Transverse colon (tissue), 4 donors: ENCODE data around the gene TPP2. TPM values are rescaled to one million over a fixed set of nuclear protein-coding genes. Genes with fewer than 3 reads are reported as not detected.

ENCODE experiments used
- DNase-seq: peaks from one replicate; pipeline ENCODE4 v3.0.0-alpha.2; 2019
- H3K27ac ChIP-seq, 4 donors: fragments of 200-600 bp; sonication (generic); 2 replicates each; pipeline ENCODE4 v1.5.1; 2016 to 2018; ENCODE audit warnings: inconsistent platforms in 4 of 4
- H3K27me3 ChIP-seq: fragments of 200-600 bp; sonication (generic); 2 replicates; pipeline ENCODE4 v1.5.1; 2017; ENCODE audit warnings: inconsistent platforms
- H3K36me3 ChIP-seq, 4 donors: fragments of 200-600 bp; sonication (generic); 2 replicates each; pipeline ENCODE4 v1.5.1; 2017 to 2019; ENCODE audit warnings: inconsistent platforms in 4 of 4
- H3K4me1 ChIP-seq, 4 donors: fragments of 200-600 bp; sonication (generic); 2 replicates each; pipeline ENCODE4 v1.5.1; 2017 to 2020; ENCODE audit warnings: inconsistent platforms in 4 of 4
- H3K4me3 ChIP-seq, 4 donors: fragments of 200-600 bp; sonication (generic); 1 replicate in 1 of 4; 2 replicates in 3 of 4; pipeline versions ENCODE4 v1.5.1 to v1.6.1; 2017 to 2019; ENCODE audit warnings: inconsistent platforms in 4 of 4
- H3K9me3 ChIP-seq, 2 donors: fragments of 200-600 bp; sonication (generic); 2 replicates each; pipeline ENCODE4 v1.5.1; 2017 to 2019; ENCODE audit warnings: inconsistent platforms in 2 of 2
- EP300 ChIP-seq: sonication (generic); formaldehyde crosslinking; IDR thresholded peaks from one replicate; pipeline ENCODE4 v1.6.1; 2017; ENCODE audit warnings: antibody characterized with exemption, low read depth
- POLR2A ChIP-seq: fragments of 450-650 bp; IDR thresholded peaks from one replicate; pipeline ENCODE4 v1.6.1; 2016; ENCODE audit warnings: antibody characterized with exemption, mild to moderate bottlenecking, moderate library complexity
- POLR2AphosphoS5 ChIP-seq, 3 donors: sonication (generic); formaldehyde crosslinking; IDR thresholded peaks; one replicate each; pipeline ENCODE4 v1.6.1; 2016; ENCODE audit warnings: antibody characterized with exemption in 3 of 3
- WGBS, 2 donors: methylation state at CpG; one replicate each; pipeline ENCODE4 v1.1.5; 2018; ENCODE audit warnings: low coverage in 1 of 2; 5-methylcytosine and 5-hydroxymethylcytosine counted together
- in situ Hi-C, 4 donors: fragments of 200-750 bp; cut with MboI; loops; one replicate each; pipeline versions ENCODE4 v1.15.0 to v1.15.1; 2017; ENCODE audit warnings: low sequenced_read_pairs in 3 of 4, low pct_ligation_motif_present in 1 of 4, low pct_unique_long_range_greater_than_20kb in 1 of 4
- intact Hi-C: fragments of 100-400 bp; cut with DNase I; formaldehyde crosslinking; loops from one replicate; pipeline ENCODE4 v1.15.1; 2023; ENCODE audit warnings: low total_unique reads
- total RNA-seq, 4 donors: library from RNA; depleted of rRNA; stranded (reverse); fragments of >200 nt; gene quantifications; one replicate each; pipeline ENCODE4 v1.1.0, GENCODE V29; 2016
- TF ChIP-seq, protein P1 (sequence below), 5 experiments: fragments of 200-600 bp in 3 of 5; fragments of 450-650 bp in 2 of 5; sonication (generic) in 3 of 5; IDR thresholded peaks; 1 replicate in 2 of 5; 2 replicates in 3 of 5; pipeline ENCODE4 v1.5.1; 2016 to 2017; ENCODE audit warnings: antibody characterized with exemption in 5 of 5, inconsistent platforms in 3 of 5, mild to moderate bottlenecking in 2 of 5, moderate library complexity in 1 of 5

The TPP2 gene
- total RNA-seq, 4 donors from 2014 or later: 19.1 to 47.8 (median 30.3) TPM

DNA sequence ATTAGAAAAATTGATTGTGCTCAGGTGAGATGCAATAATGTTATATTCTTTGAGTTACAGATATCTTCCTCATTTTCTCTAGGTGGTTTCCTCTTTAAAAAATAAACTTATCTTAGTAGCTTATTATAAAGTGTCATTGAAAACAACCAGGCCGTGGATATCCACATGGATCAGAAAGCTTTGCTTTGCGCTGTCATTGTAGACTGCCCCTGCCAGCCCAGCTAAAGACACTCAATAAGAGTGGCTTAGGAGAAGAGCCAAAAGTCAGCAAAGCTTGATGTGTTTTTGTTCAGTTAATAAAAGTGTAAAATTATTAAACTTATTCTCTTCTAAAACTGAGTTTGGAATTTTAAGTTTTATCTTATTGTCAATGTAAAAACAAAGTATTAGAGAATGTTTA lies 34.4 kb downstream of the TPP2 start:
- TF ChIP-seq, protein P1, sequence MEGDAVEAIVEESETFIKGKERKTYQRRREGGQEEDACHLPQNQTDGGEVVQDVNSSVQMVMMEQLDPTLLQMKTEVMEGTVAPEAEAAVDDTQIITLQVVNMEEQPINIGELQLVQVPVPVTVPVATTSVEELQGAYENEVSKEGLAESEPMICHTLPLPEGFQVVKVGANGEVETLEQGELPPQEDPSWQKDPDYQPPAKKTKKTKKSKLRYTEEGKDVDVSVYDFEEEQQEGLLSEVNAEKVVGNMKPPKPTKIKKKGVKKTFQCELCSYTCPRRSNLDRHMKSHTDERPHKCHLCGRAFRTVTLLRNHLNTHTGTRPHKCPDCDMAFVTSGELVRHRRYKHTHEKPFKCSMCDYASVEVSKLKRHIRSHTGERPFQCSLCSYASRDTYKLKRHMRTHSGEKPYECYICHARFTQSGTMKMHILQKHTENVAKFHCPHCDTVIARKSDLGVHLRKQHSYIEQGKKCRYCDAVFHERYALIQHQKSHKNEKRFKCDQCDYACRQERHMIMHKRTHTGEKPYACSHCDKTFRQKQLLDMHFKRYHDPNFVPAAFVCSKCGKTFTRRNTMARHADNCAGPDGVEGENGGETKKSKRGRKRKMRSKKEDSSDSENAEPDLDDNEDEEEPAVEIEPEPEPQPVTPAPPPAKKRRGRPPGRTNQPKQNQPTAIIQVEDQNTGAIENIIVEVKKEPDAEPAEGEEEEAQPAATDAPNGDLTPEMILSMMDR (IDR thresholded peaks at IDR 0.05): no peak
- TF ChIP-seq POLR2A: no peak
- TF ChIP-seq POLR2AphosphoS5 (IDR thresholded peaks at IDR 0.05): no peak
- no peak for TF ChIP-seq EP300
- in situ Hi-C loops: no loop called here
- 93 to 100% methylated on average over 2 of the region's 2 CpGs for WGBS, 2 donors
- H3K4me1 ChIP-seq: no peaks in the 10 kb centered on the region
- peaks cover 0 to 59% (median 29%) of the 10 kb centered on the region in 4 donors for H3K36me3 ChIP-seq
- DNase-seq: no peak
- intact Hi-C loops: no loop called here
- no peak overlapping the region for H3K4me3 ChIP-seq
- H3K27me3 ChIP-seq: no peaks in the 10 kb centered on the region
- H3K27ac ChIP-seq: no peak overlapping the region
- no peaks in the 10 kb centered on the region for H3K9me3 ChIP-seq

DNA sequence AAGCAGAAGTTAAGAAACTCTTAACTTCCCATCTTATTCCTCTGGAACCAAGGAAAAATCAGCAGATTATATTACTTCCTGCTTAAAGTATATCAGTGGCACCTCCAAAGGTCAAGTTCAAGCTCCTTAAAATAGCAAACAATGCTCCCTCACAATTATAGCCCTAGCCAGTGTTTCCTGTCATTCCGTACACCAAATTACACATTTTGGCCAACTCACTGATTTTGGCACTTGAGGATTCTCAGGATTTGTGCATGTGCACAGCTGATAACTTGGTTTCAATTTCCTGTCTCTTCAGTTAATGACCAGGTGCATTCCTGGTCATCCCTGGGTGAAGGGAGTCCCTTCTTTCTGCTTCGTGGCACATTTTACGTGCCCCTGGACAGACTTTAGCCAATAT lies 42.0 kb downstream of the TPP2 start:
- peaks cover 0 to 50% (median 24%) of the 10 kb centered on the region in 4 donors for H3K36me3 ChIP-seq
- H3K4me3 ChIP-seq: no peak overlapping the region
- no peaks in the 10 kb centered on the region for H3K4me1 ChIP-seq
- in situ Hi-C loops (no loop called here), intact Hi-C loops (no loop called here)
- H3K27ac ChIP-seq: no peak overlapping the region
- no peak for DNase-seq
- H3K9me3 ChIP-seq: no peaks in the 10 kb centered on the region
- TF ChIP-seq POLR2A: no peak
- TF ChIP-seq EP300: no peak
- no peak for TF ChIP-seq POLR2AphosphoS5 (IDR thresholded peaks at IDR 0.05)
- TF ChIP-seq, protein P1 (IDR thresholded peaks at IDR 0.05): no peak
- 95 to 100% methylated on average over 2 to 3 of the region's 3 CpGs for WGBS, 2 donors
- no peaks in the 10 kb centered on the region for H3K27me3 ChIP-seq

GRCh38 chr13:102642029-102642428 lies 45.2 kb downstream of the TPP2 start:
- in situ Hi-C loops (no loop called here), intact Hi-C loops (no loop called here)
- no peak for DNase-seq
- Histone ChIP-seq H3K27ac (no peak overlapping the region), H3K4me1 (no peaks in the 10 kb centered on the region), H3K4me3 (no peak overlapping the region), H3K27me3 (no peaks in the 10 kb centered on the region), H3K36me3 (peaks cover 0 to 59% (median 18%) of the 10 kb centered on the region in 4 donors), H3K9me3 (no peaks in the 10 kb centered on the region)
- TF ChIP-seq POLR2AphosphoS5 (IDR thresholded peaks at IDR 0.05) (no peak), EP300 (no peak), POLR2A (no peak)
- TF ChIP-seq, protein P1 (IDR thresholded peaks at IDR 0.05): no peak
- 61 to 78% methylated on average over 4 of the region's 4 CpGs for WGBS, 2 donors

GRCh38 chr13:102642475-102642874 lies 45.7 kb downstream of the TPP2 start:
- no peaks in the 10 kb centered on the region for H3K4me1 ChIP-seq
- DNase-seq: peak; percentile 61
- WGBS, 2 donors: 37 to 46% methylated on average over 6 of the region's 6 CpGs

More at GRCh38 chr13:102642475-102642874, 45.7 kb downstream of the TPP2 start:
- H3K36me3 ChIP-seq: peaks cover 0 to 54% (median 16%) of the 10 kb centered on the region in 4 donors
- no peaks in the 10 kb centered on the region for H3K9me3 ChIP-seq
- intact Hi-C loops: no loop called here
- H3K4me3 ChIP-seq: no peak overlapping the region
- in situ Hi-C loops: no loop called here
- no peaks in the 10 kb centered on the region for H3K27me3 ChIP-seq
- no peak overlapping the region for H3K27ac ChIP-seq
- TF ChIP-seq EP300 (no peak), POLR2A (no peak), POLR2AphosphoS5 (IDR thresholded peaks at IDR 0.05) (no peak)
- TF ChIP-seq, protein P1 (IDR thresholded peaks at IDR 0.05): no peak
